Parathyroid adenoma (tissue), 2 donors: ENCODE measurements around the gene DNAJC1.

Experiments
- H2AFZ ChIP-seq: fragments of 300-600 bp; sonication (generic); one replicate; pipeline ENCODE4 v1.7.0; 2017; ENCODE audit warnings: antibody characterized with exemption, mild to moderate bottlenecking
- H3K27ac ChIP-seq: fragments of 300-600 bp; sonication (generic); one replicate; pipeline ENCODE4 v1.7.0; 2017
- H3K27me3 ChIP-seq: fragments of 300-600 bp; sonication (generic); one replicate; pipeline ENCODE4 v1.7.0; 2017; ENCODE audit warnings: low read length; ENCODE audit not compliant: control insufficient read depth, insufficient read depth
- H3K36me3 ChIP-seq: fragments of 300-600 bp; sonication (generic); one replicate; pipeline ENCODE4 v1.7.0; 2017; ENCODE audit warnings: low read length; ENCODE audit not compliant: control insufficient read depth, insufficient read depth
- H3K4me1 ChIP-seq: fragments of 300-600 bp; sonication (generic); one replicate; pipeline ENCODE4 v1.7.0; 2017; ENCODE audit warnings: control low read depth
- H3K4me2 ChIP-seq: fragments of 300-600 bp; sonication (generic); one replicate; pipeline ENCODE4 v1.7.0; 2017; ENCODE audit warnings: low read length
- H3K4me3 ChIP-seq: fragments of 300-600 bp; sonication (generic); one replicate; pipeline ENCODE4 v1.7.0; 2017; ENCODE audit warnings: low read depth, low read length
- H3K79me2 ChIP-seq: fragments of 300-600 bp; sonication (generic); one replicate; pipeline ENCODE4 v1.7.0; 2017; ENCODE audit warnings: control low read depth
- H3K9ac ChIP-seq: fragments of 300-600 bp; sonication (generic); one replicate; pipeline ENCODE4 v1.7.0; 2017; ENCODE audit warnings: mild to moderate bottlenecking
- H3K9me3 ChIP-seq: fragments of 300-600 bp; sonication (generic); one replicate; pipeline ENCODE4 v1.7.0; 2017; ENCODE audit warnings: low read length; ENCODE audit not compliant: control insufficient read depth
- TF ChIP-seq, protein P1 (sequence below): fragments of 300-600 bp; sonication (generic); IDR thresholded peaks from one replicate; pipeline ENCODE4 v1.7.0; 2017; ENCODE audit warnings: antibody characterized with exemption, mild to moderate bottlenecking
- donor health status: primary hyperparathyroidism.

Gene DNAJC1

DNA sequence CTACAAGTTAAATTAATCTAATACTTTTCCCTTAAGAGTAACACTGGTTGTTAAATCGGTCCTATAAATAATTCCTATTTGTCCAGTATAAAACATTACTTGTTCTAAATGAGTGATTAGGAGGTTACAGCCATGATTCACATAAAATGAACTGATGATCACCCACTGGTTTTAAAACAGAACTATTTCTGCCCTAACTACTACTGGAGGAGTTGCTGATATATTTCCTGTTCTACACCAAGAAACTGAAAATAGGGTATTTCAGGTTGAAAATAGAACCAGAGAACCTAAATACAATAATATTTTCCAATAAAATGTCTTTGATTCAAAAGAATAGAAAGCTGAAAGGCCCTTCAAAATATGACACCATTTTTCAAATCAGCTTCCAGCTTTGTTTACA lies 30.9 kb downstream of the DNAJC1 start:
- H3K9ac ChIP-seq, result no peak overlapping the region

DNA sequence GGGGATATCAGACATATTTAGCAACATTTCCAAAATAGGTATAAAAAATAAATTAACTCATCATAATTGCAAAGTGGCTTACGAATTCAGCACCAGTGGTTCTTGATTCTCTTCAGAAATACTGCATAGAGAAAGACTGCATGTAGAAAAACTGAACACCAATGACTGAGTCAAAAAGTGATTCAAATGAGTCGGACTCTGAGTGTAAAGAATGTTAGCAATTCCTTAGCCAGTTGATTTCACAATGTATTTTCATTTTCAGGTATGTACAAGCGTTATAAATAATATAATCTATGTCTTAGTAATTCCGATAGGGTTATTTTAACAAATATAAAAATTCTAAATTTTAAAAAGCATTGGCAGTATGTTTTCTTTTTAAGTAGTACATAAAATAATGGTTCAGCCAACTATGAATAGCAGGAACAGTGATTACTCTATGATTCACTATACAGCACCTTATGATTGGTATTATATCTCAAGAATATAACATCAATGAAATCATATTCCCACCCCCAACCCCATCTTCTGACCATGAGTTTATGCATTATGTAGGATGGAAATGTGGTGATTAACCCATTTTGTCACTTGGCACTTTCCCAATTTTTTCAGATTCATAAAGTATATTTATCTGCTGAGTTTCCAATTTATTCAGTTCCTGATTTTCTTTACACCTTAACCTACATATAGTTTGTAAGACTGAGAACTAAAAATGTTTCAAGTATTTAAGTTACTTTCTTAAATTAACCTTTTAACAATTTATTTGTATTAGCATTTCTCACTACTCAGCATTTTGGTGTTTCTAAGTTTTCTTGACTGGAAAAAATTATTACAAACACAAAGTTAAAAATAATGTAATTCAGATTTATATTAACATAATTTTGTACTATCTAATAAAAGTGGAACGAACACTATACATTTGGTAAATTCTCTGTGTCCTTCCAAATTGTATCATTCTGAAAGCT lies 33.9 kb downstream of the DNAJC1 start:
- Histone ChIP-seq H3K9ac (no peak overlapping the region), H2AFZ (no peak overlapping the region), H3K79me2 (peaks cover 3% of the 10 kb centered on the region), H3K36me3 (no peaks in the 10 kb centered on the region), H3K27ac (no peak overlapping the region), H3K4me1 (no peaks in the 10 kb centered on the region), H3K4me3 (no peak overlapping the region), H3K9me3 (no peaks in the 10 kb centered on the region), H3K4me2 (no peak overlapping the region), H3K27me3 (no peaks in the 10 kb centered on the region)
- TF ChIP-seq, protein P1, sequence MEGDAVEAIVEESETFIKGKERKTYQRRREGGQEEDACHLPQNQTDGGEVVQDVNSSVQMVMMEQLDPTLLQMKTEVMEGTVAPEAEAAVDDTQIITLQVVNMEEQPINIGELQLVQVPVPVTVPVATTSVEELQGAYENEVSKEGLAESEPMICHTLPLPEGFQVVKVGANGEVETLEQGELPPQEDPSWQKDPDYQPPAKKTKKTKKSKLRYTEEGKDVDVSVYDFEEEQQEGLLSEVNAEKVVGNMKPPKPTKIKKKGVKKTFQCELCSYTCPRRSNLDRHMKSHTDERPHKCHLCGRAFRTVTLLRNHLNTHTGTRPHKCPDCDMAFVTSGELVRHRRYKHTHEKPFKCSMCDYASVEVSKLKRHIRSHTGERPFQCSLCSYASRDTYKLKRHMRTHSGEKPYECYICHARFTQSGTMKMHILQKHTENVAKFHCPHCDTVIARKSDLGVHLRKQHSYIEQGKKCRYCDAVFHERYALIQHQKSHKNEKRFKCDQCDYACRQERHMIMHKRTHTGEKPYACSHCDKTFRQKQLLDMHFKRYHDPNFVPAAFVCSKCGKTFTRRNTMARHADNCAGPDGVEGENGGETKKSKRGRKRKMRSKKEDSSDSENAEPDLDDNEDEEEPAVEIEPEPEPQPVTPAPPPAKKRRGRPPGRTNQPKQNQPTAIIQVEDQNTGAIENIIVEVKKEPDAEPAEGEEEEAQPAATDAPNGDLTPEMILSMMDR, result no peak

More for the DNA sequence above, 30.9 kb downstream of the DNAJC1 start:
- no peak overlapping the region for H3K27ac ChIP-seq
- TF ChIP-seq, protein P1, result no peak
- H3K4me2 ChIP-seq, result no peak overlapping the region
- no peaks in the 10 kb centered on the region for H3K9me3 ChIP-seq
- no peaks in the 10 kb centered on the region for H3K36me3 ChIP-seq
- peaks cover 20% of the 10 kb centered on the region for H3K79me2 ChIP-seq
- no peak overlapping the region for H3K4me3 ChIP-seq
- H2AFZ ChIP-seq, result no peak overlapping the region
- H3K4me1 ChIP-seq, result no peaks in the 10 kb centered on the region
- no peaks in the 10 kb centered on the region for H3K27me3 ChIP-seq

DNA sequence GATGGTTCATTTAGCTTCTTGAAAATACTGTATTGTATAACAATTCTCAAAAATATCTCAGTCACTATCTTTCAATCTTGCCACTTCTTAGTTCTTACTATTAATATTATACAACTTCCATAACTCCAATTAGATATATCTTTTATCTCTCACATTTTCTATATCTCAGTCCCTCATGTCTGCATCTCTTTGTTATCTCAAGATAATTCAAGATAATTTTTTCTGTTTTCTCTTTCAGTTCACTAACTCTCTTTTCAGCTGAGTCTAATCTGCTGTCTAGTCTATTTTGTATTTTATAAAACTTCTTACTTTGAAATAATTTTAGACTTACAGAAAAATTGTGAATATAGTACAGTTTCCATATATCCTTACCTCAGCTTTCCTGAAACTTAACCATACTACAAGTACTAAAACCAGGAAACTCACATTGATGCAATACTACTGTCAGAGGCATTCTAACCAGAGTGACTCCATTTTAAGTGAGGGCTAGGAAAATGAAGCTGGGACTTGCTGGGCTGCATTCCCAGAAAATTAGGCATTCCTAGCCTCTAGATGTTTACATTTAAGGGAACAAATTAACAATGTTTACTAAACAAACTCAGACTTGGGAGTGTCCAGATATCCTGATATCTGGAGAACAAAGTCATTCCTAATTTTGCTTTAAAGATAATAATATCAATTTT lies 38.4 kb downstream of the DNAJC1 start:
- H3K4me2 ChIP-seq, result no peak overlapping the region

DNA sequence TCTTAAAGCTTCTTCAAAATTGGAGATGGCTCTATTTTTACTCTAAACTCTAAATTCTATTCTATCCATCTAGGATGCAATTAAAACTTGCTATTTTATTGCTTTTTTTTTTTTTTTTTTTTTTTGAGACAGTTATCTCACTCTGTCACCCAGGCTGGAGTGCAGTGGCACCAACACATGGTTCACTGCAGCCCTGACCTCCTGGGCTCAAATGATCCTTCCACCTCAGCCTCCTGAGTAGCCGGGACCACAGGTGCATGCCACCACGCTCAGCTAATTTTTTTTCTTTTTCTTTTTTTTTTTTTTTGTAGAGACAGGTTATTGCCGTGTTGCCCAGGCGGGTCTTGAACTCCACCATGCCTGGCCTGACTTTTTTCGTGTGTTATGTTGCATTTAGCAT lies 41.2 kb downstream of the DNAJC1 start:
- no peak overlapping the region for H3K9ac ChIP-seq
- H3K4me2 ChIP-seq, result no peak overlapping the region
- no peaks in the 10 kb centered on the region for H3K36me3 ChIP-seq
- no peak overlapping the region for H3K27ac ChIP-seq
- H3K4me3 ChIP-seq, result no peak overlapping the region
- H3K79me2 ChIP-seq, result peaks cover 23% of the 10 kb centered on the region
- H3K9me3 ChIP-seq, result no peaks in the 10 kb centered on the region
- H2AFZ ChIP-seq, result no peak overlapping the region
- TF ChIP-seq, protein P1, result no peak
- H3K4me1 ChIP-seq, result no peaks in the 10 kb centered on the region
- H3K27me3 ChIP-seq, result no peaks in the 10 kb centered on the region

More for the DNA sequence above, 38.4 kb downstream of the DNAJC1 start:
- TF ChIP-seq, protein P1, result no peak
- Histone ChIP-seq H3K36me3 (no peaks in the 10 kb centered on the region), H3K4me1 (no peaks in the 10 kb centered on the region), H3K9ac (no peak overlapping the region), H3K4me3 (no peak overlapping the region), H3K9me3 (no peaks in the 10 kb centered on the region), H3K27me3 (no peaks in the 10 kb centered on the region), H2AFZ (no peak overlapping the region), H3K27ac (no peak overlapping the region), H3K79me2 (peaks cover 23% of the 10 kb centered on the region)
